Upper lobe of left lung (tissue), 4 donors: ENCODE results near the gene GIMAP4.
"Not testable (repeated sequence)": the region's sequence is repeated elsewhere in the genome, so short reads cannot be mapped to it uniquely, and the experiment has no call there.

Source experiments
- CTCF ChIP-seq, 6 experiments: fragments of 450-650 bp in 4 of 6; fragments of 200-600 bp in 2 of 6; sonication (generic) in 2 of 6; IDR thresholded peaks; one replicate each; pipeline ENCODE4 v1.5.1; 2016 to 2019; ENCODE audit warnings: antibody characterized with exemption in 6 of 6
- EP300 ChIP-seq, 4 donors: sonication (generic); formaldehyde crosslinking; IDR thresholded peaks; one replicate each; pipeline ENCODE4 v1.5.1; 2017; ENCODE audit warnings: antibody characterized with exemption in 4 of 4, control low read depth in 2 of 4
- POLR2A ChIP-seq, 4 donors: fragments of 450-650 bp; IDR thresholded peaks; one replicate each; pipeline ENCODE4 v1.5.1; 2016 to 2017; ENCODE audit warnings: antibody characterized with exemption in 4 of 4, mild to moderate bottlenecking in 2 of 4

GRCh38 chr7:150579979-150580637 is 12.9 kb downstream of the GIMAP4 start:
- TF ChIP-seq POLR2A, CTCF, EP300 (IDR thresholded peaks at IDR 0.05): not testable (repeated sequence)
